LHCN-M2 (cell line): Measurements from ENCODE around the gene KLF13. TPM values are rescaled to one million over a fixed set of nuclear protein-coding genes. Genes with fewer than 3 reads are reported as not detected.
"Not testable (repeated sequence)": the region's sequence is repeated elsewhere in the genome, so short reads cannot be mapped to it uniquely, and the experiment has no call there.

Experiments used
- DNase-seq: peaks from one replicate; pipeline ENCODE4 v3.0.0-alpha.2; 2012; ENCODE audit warnings: low read depth
- total RNA-seq: library from RNA; depleted of rRNA; stranded (reverse); fragments of >200 nt; gene quantifications from 2 replicates; pipeline ENCODE4 v1.2.3, GENCODE V29; 2014

Gene KLF13
- total RNA-seq, 1 experiment from 2014 or later = 19.3 TPM

DNA sequence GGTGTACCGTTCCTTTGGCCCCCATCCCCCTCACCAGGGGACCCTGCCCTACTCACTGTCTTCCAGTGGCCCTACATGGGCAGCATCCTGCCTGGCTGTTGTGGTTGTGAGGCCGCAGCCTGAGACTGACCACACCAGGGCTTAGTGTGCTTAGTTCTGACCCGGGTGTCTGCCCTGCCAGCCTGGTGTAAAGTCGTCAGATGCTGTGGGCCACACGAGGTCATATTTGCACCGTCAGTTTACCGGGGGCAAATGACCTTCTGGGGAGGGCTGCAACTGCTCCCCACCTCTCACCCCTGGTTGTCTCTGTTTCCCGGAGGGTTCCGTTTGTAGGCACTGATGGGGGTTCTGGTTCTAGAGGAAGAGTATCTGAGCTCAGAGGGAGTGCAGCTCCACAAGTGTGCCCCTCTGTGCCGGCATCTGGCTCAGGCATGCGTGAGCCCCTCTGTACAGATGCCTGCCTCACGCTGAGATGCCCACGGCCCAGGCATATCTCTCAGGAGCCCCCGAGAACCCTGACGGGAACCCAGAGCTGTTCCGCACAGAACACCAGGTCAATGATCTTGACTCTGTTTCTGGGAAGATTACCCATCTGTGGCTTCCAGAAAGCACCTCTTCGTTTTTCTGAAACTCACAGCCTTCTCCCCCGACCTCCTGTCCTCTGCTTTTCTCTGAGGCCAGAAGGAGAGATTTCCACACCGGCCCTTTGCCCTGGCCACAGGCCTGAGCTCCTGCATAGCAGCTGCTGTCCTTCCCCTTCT, 19.2 kb downstream of the KLF13 start:
- DNase-seq = no peak

DNA sequence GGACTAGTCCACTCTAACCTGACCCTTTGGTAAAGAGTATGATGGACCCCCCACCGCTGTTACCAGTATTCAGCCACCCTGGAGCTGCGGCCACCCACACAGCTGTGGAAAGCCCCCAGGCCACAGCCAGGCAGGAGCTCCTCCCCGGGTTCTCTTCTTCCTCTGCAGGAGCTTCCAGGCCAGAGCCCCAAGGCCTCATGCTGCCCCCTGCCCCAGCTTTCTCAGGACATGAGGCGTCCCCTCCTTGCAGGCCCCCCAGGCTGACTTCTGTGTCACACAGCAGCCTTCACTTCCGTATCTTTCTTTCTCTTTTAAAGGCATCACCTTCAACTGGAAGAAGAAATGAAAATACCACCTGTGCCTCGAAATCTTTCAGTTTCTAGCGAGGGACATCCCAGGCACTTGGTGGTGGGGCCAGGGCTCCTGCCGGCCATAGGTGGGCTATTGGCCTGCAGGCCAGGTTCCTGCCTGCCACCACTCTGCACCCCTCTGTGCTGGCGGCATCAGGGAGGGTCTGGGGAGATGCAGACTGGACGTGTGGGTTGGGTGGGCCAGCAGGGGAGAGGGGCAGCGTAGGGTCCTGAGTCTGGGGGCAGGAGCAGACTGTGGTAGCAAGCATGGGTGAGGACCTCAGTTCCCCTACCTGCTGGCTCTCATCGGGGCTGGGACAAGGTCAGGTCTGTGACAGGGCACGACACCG, 19.9 kb downstream of the KLF13 start:
- DNase-seq = no peak

DNA sequence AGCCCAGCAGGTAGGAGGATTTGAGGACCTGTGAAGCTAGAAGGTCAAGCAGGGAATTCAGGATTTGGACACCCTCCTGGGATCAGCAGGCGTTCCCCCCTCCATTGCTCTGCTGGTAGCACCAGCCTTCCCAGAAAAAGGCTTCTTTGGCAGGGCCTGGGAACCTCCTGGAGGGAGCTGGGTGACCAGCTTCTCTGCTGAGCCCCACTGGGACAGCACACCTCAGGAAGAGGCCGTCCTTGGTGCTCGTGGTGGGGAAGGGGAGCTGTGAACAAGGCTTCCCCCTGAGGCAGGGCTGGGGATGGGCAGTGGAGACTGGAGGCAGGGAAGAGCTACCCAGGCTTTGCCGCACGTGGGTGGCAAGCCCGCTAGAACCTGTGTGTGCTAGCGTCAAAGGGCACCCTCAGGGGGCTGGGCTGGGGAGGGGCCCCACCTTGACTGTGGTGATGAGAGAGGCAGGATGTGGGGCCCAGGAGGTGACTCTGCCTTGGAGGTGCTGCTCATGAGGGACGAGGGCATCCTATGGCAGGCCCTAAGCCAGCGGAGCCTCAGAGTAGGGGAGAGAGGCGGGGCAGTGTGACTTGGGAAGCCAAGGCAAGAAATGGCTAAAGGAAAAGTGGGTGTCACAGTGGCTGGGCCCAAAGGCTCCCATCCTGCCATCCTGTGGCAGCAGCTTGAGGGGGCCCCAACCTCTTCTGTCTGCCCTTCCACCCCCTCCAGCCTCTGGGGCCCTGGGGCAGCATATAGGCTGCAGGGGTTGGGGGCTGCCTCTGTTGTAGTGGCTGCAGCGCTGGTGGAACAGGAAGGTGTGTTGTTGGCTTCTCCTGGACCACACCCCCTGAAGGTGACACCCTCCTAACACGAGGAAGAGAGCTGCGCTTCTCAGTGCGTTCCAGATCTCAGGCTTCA, 20.7 kb downstream of the KLF13 start:
- DNase-seq = no peak

DNA sequence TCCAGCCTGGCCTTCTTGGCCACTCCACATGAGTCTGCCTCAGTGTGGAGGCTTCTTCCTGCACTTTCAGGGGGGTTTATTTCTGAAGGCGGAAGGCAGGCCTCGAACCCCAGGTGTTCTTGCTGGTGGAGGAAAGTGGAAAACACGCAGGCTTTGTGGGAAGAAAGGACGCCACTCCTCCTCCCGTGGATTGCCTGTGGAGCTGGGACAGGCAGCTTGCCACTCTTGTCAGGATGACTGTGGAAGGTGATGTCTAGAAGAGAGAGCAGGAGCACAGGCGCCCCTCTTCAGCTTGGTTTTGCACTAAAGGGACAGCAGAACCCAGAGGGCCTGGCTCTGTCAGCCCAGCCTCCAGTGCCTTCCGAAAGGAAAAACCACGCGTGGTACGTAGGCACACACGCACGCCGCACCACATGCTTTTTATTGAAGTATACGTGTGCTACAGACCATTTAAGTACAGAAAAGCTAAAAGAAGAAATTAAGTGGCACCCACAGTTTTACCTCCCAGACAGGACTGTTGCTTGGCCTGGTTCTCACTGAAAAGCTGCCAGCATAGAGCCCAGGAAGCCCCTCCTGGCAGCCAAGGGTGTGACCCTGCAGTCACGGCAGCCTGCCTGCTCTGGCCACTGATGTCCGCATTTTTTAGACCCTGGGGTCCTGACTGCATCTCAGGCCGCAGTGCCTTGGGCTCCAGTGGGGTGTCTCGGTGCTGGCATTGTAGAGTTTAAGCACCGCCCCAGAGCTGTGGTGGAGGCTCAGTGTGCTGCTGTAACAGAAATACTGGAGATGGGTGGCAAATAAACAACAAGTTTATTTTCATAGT, 21.6 kb downstream of the KLF13 start:
- no peak for DNase-seq

DNA sequence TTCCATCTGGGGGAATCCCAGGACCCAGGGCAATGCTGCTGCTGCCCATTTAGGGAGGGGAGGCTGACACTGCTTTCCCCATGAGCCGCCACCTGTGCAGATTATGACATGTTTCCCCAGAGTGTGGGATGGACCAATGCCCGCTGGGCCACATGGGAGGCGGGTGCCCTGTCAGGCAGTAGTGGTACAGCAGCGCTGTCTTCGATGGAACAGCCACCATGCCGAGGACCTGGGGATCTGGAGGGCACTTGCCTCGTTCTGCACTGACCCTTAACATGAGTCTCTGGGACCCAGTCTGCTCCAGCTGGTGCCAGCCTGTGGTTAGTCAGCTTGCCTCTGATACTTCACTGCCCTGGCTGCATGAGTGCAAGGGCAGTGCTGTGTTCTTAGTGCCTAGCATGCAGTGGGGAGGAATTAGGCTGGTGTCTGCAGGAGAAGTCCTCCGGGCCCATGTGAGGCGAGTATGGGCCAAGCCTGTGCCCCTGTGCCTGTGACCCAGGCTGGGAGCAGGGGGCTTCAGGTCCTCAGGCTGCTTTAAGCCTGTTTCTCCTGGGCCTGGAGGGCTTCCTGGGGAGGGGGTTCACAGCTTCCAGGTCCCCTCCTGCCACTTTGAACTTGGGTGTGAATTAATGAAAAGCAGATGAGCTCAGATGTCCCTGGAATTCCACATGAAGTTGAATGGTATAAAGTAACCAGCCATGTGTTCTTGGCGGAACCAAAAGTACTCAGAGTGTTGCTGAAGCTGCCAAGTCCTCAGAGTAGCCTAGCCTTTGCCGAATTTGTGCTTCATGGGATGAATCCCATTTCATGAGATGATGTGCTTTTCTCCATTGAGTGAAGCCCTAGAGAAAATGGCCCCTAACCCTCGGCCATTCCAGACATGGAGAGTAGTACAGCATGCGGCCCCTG, 22.9 kb downstream of the KLF13 start:
- DNase-seq = no peak

DNA sequence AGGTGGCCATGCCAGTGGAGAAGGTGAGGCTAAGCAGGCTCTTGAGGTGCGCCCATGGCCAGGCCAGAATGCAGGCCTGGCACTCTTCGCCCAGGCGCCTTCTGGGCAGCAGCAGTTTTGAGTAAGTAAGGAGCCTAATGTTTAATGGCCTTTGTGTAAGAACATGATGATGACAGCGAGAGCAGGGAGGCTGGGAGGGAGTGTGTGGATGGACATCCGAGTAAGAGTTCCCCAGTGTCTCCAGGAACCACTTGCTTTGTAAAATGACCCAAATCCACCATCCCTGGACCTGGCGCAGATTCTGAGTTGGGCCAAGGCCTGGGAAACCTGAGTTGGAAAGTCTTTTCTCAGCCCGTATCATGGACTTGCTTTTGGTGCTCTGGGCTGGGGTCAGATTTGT, 24.1 kb downstream of the KLF13 start:
- no peak for DNase-seq

DNA sequence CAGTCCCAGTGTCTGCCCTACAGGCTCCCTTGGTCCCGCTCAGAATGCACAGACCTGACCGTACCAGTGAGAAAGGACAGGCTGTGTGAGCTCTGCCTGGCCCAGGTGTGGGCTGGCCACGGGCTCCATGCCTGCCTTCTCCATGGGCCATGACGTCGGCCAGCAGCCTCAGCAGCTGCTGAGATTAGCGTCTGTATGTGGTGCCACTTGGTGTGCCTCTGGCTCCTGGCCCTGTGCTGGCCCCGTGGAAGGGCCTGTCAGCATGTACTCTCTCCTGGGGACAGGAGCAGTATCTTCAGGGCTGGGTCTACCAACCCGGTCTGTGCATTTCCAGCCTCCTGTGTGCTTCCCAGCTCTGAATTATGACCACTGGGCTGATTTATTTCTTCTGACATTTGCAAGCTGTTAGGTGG, 25.7 kb downstream of the KLF13 start:
- DNase-seq = no peak

DNA sequence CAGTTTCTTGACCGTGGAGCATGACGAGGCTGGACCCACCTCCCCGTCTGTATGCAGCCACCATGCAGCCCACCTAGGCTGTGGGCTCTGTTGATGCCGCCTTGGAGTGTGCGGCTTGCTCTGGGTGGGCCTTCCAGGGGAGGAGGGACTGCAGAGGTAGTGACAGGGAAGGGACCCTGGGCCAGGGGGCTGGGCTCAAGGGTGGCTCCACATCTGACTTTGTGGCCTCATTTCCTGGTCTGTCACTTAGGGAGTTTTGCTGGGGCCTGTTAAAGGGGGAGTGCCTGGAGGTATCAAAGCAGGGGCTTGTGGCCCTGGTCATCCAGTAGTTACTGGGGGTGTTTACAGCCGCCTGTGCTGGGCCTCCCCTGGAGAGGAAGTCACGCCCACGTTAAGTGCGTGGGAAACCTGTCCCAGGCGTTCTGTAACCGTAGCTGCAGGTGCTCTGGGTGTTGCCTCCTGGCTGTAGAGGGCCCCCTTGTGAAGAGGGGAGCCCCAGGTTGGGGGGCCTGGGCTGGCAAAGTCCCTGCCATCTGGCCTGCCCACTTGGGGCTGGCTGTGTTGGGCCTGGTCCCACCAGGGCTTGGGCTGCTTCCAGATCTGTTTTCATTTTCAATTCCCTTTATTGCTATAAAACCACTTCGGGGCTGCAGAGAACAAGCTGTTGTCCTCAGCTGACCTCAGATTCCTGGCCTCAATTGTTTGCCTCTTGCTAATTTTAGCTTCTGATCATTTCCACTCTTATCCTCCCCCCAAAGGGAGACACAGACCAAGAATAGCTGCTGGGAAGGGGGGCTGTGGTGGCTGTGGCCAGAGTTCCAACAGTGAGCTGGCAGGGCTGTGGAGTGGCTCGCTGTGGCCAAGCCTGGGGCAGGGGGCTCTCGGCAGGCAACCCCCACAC, 26.5 kb downstream of the KLF13 start:
- DNase-seq = peak; percentile 85

DNA sequence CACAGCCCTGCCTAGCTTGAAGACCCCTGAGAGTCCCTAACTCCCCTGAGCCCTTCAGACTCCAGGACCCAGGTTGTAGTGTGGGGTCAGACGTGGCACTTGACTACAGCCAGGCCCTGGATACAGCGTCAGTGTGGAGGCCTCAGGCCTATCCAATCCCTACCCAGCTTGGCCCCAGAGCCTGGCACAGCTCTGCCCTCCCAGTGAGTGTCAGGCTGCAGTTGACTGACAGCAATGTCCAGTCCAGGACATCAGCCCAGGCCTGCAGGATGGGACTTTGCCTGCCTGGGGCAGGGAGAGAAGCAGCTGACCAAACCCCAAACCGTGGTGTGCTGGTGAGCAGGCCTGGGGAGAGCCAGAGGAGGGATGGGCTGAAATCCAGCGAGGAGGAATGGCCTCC, 27.3 kb downstream of the KLF13 start:
- peak; percentile 60 for DNase-seq

DNA sequence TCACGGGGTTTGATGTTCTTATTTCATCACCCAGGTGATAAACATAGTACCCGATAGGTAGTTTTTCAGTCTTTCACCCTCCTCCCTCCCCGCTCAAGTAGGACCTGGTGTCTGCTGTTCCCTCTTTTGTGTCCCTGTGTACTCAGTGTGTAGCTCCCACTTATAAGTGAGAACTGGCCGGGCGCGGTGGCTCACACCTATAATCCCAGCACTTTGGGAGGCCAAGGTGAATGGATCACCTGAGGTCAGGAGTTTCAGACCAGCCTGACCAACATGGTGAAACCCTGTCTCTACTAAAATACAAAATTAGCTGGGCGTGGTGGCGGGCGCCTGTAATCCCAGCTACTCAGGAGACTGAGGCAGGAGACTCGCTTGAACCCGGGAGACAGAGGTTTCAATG, 29.5 kb downstream of the KLF13 start:
- not testable (repeated sequence) for DNase-seq

DNA sequence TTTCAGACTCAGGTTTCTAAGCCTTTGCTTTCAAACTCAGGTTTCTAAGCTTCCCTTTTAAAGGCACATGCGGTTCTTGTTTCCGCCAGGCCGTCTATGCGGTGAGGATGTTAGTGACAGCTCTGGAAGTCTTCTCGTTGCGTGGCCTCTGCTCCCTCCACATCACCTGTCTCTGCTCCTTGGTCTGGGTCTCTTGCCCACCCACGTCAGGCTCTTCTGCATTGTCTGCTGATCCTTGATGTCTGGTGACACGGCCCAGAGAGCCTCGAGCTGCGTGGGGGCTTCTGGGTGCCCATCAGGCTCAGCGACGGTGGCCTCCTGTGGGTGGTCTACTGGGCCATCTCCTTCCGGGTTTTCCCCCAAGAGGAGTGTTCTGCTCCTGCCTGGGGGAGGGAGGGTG, 30.5 kb downstream of the KLF13 start:
- no peak for DNase-seq

DNA sequence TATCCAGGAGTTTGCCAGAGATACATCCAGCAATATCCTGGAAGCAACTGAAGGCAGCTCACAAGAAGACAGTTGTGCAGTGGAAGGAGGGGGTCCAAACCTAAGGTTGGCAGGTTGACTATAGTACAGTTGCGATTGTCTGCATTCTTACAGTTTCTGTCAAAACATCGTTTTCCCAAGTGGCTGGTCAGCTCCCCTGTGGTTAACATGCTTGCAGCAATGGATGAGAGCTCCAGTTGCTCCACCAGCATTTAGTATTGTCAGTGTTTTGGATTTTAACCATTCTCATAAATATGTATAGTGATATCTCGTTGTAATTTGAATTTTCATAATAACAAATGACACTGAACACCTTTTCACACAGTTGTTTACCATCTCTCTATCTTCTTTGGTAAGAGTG, 31.5 kb downstream of the KLF13 start:
- DNase-seq = no peak

DNA sequence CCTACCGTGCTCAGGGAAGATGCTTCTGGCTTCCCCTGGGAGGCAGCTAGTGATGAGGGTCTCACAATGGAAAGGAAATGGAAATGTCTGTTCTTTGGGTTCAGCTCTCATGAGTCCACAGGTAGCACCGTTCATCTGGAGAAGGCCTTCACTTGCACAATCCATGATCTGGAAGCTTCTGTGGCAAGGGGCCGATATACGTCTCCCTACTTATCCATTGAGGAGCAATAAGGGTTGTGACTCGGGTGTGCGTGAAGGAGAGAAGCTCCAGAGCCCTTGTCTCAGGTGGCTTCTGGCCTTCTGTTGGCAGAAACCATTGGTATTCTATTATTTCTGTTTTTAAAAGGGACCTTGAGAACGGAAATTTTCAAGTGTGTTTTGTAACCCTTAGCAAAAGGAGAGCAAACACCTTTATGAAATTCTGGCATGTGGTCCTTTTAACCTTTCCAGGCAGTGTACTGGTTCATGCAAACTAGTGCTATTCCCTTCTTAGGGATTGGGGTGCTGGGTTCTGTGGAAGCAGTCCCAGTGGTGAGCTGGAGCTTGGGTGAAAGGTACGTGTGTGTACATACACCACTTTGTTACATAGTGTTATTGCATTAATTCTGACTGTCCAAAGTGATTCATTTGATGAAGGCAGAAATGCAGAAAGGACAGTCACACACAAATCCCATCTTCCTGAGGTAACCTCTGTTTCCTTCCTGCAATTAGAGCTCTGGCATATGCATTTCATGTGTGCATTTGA, 32.5 kb downstream of the KLF13 start:
- DNase-seq = no peak

DNA sequence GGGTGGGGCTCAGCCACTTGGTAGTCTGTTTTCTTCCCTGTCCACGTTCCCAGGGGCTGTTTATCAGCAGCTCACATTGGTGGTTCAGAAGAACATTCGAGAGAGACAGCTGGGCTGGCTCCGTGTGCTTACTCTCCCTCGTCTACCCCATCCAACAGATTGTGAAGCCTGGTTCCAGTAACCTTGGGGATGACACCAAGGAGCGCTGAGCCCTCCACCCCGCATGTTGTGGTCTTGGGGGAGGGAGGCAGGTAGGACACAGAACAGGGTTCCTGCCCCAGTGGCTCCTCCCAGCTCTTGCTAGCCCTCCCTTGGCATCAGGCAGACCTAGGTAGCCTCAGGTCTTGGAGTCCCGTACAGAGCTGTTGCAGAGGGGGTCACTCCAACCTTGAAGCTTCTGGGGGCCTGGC, 33.1 kb downstream of the KLF13 start:
- no peak for DNase-seq

DNA sequence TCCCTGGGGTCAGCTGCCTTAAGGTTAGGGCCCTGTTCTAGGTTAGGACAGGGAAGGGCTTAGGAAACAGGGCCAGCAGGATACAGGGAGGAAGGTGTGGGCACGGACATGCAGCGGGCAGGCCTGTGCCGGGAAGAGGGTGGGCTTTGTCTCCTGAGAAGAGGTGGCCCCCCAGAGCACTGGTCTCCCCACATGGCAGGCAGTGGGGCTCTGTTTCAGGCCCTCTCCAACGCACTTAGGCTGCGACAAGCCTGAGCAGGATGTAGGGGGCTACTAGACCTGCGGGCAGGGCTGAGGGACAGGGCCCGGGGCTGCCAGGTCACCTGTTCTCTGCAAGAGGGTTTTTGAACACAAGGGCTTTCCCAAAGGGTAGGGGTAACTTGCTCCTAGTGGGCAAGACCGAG, 33.5 kb downstream of the KLF13 start:
- DNase-seq = no peak

DNA sequence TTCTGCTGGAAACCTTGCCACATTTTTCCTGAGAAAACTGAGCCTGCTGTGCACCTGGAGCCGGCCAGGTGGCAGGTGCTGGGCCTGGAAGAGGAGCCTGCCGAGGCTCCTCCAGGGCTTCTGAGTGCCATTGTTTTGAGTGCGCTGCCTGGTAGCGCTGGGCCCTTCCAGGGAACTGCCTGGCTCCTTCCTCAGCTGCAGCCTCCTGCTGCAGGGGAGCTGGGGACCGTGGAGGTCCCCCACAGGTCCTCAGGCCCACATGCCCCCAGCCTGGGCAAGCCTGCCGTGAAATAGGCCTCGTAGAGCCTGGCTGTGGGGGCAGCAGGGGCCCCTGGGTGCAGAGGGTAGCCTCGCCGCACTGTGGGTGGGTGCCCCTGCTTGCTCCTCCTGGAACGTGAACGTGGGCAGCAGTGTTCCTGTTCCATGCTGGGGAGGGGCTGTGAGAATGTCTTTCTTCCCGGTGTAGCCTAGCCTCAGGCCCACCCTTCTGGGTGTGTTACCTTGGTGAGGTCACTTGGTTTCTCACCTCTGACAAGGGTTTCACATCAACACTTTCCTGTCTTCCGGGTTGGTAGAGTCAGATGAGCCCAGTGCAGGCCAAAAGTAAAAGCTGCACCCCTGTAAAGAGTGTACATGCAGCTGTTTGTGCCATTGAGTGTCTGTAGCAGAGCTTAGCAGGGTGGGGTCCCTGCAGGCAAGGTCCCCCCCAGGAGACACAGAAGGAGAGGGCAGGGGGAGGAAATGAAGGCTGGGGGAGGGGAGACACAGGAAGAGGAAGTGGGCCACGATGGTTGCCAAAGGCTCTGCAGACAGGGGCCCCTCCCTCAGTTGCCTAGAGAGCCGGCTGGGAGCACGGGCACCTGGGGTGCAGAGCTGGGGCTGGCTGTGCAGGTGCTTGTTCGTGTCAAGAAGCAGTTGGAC, 34.5 kb downstream of the KLF13 start:
- no peak for DNase-seq

DNA sequence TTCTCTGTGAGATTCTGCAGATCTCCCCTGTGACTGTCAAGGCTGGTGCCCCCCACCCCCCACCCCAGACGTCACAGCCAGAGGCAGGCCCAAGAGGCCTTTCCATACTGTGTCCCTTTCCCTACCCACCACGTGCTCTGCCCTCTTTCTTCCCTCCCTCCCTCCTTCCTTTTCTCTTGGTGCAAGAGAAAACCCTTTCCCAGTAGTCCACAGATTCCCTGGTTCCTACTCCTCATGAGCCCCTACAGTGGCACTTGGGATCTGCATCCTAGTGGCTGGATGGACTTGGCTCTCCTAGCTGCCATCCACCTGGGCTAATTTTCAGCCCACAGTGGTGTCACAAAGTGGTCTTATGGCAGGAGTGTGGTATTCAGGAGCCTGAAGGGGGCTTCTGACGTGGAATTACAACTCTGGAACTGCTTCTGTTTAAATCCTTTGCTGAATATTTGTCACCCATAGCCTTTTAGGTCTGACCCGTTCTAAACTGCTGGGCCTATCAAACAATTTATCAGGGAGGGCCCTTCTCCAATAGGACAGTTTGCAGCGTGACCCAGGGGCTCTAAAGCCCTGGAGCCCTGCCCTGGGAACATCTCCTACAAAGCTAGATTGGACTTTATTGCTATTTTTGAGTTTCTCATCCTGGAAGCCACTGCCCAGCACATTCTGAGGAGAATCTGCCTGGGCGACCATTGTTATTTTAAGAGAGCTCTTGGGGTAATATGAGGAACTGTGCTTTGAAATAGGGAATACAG, 35.3 kb downstream of the KLF13 start:
- DNase-seq = no peak
